Natural killer cell (primary cell): ENCODE measurements around the gene ZNF385C. TPM values are rescaled to one million over a fixed set of nuclear protein-coding genes. Genes with fewer than 3 reads are reported as not detected.

ENCODE experiments used
- ATAC-seq, 3 donors: fragments of 150-1000 bp in 2 of 3; fragments of 200-7000 bp in 1 of 3; cut with Tn5 transposase; 1 replicate in 1 of 3; 2 replicates in 2 of 3; pipeline ENCODE4 v1.10.0; 2021; ENCODE audit warnings: mild to moderate bottlenecking in 2 of 3, moderate library complexity in 2 of 3
- DNase-seq, 2 donors: peaks; one replicate each; pipeline versions ENCODE4 v3.0.0 to v3.0.0-alpha.2; 2013 to 2021; ENCODE audit warnings: mixed read lengths in 1 of 2
- H3K27ac ChIP-seq: one replicate; pipeline ENCODE4 v1.5.1; 2013; ENCODE audit warnings: mild to moderate bottlenecking, low read length
- H3K27me3 ChIP-seq: one replicate; pipeline ENCODE4 v1.6.1; 2013; ENCODE audit warnings: low read length; ENCODE audit not compliant: control insufficient read depth, insufficient read depth
- H3K36me3 ChIP-seq: one replicate; pipeline ENCODE4 v1.6.1; 2013; ENCODE audit warnings: low read length; ENCODE audit not compliant: control insufficient read depth, insufficient read depth
- H3K4me1 ChIP-seq: one replicate; pipeline ENCODE4 v1.6.1; 2013; ENCODE audit warnings: low read length; ENCODE audit not compliant: control insufficient read depth, insufficient read depth
- H3K4me3 ChIP-seq: one replicate; pipeline ENCODE4 v1.5.1; 2013; ENCODE audit warnings: low read length
- H3K9me3 ChIP-seq: one replicate; pipeline ENCODE4 v1.6.1; 2013; ENCODE audit warnings: low read length; ENCODE audit not compliant: control insufficient read depth, insufficient read depth
- H3K27ac Mint-ChIP-seq, 2 donors: one replicate each; pipeline ENCODE4 v1.8.0; 2022; ENCODE audit warnings: mild to moderate bottlenecking in 2 of 2, mixed read lengths in 2 of 2, moderate library complexity in 1 of 2
- H3K27me3 Mint-ChIP-seq, 2 donors: one replicate each; pipeline ENCODE4 v1.8.0; 2022; ENCODE audit warnings: low read depth in 2 of 2, mixed read lengths in 2 of 2
- H3K36me3 Mint-ChIP-seq: one replicate; pipeline ENCODE4 v1.8.0; 2022; ENCODE audit warnings: mixed read lengths
- H3K4me1 Mint-ChIP-seq, 2 donors: one replicate each; pipeline ENCODE4 v1.8.0; 2022; ENCODE audit warnings: mixed read lengths in 2 of 2
- H3K4me3 Mint-ChIP-seq: one replicate; pipeline ENCODE4 v1.8.0; 2022; ENCODE audit warnings: mild to moderate bottlenecking, moderate library complexity, mixed read lengths
- H3K9me3 Mint-ChIP-seq, 2 donors: one replicate each; pipeline ENCODE4 v1.8.0; 2022; ENCODE audit warnings: mixed read lengths in 2 of 2
- CTCF ChIP-seq: fragments of 200-600 bp; IDR thresholded peaks from one replicate; pipeline ENCODE4 v1.8.0; 2022; ENCODE audit warnings: antibody characterized with exemption
- WGBS: methylation state at CpG from one replicate; pipeline ENCODE4 v1.1.7; 2013; ENCODE audit warnings: missing lambda C conversion rate; ENCODE audit not compliant: insufficient coverage; 5-methylcytosine and 5-hydroxymethylcytosine counted together
- intact Hi-C: fragments of 100-400 bp; cut with micrococcal nuclease; formaldehyde crosslinking; loops from one replicate; pipeline ENCODE4 v1.14.2; 2022
- total RNA-seq, 4 donors: library from RNA; stranded (reverse); fragments of 120-200 nt in 1 of 4; gene quantifications; one replicate each; pipeline versions ENCODE4 v1.2.3 to v1.2.4, GENCODE V29; 2013 to 2022

The ZNF385C gene
- total RNA-seq, 3 donors from 2014 or later (not counting 1 experiment from before 2014, with no cell fraction given), result 0.28 TPM; not detected in 2

GRCh38 chr17:42079541-42079940 lies 18.7 kb downstream of the ZNF385C start:
- Histone ChIP-seq H3K36me3 (no peaks in the 10 kb centered on the region), H3K27me3 (no peaks in the 10 kb centered on the region), H3K9me3 (no peaks in the 10 kb centered on the region), H3K4me3 (no peak overlapping the region), H3K4me1 (no peaks in the 10 kb centered on the region), H3K27ac (no peak overlapping the region)
- WGBS, result 89% methylated on average over 2 of the region's 2 CpGs
- peaks cover 0 to 3% of the 10 kb centered on the region in 2 donors for H3K27me3 Mint-ChIP-seq
- no peak overlapping the region for H3K4me3 Mint-ChIP-seq
- ATAC-seq, result no peak
- no peaks in the 10 kb centered on the region for H3K36me3 Mint-ChIP-seq
- no peak overlapping the region for H3K27ac Mint-ChIP-seq
- TF ChIP-seq CTCF, result no peak
- no peaks in the 10 kb centered on the region for H3K4me1 Mint-ChIP-seq
- intact Hi-C loops, result no loop called here
- no peak for DNase-seq
- H3K9me3 Mint-ChIP-seq, result no peaks in the 10 kb centered on the region

- Histone ChIP-seq H3K4me3 (no peak overlapping the region), H3K27me3 (no peaks in the 10 kb centered on the region), H3K4me1 (no peaks in the 10 kb centered on the region), H3K36me3 (no peaks in the 10 kb centered on the region), H3K27ac (no peak overlapping the region), H3K9me3 (no peaks in the 10 kb centered on the region)
- Mint-ChIP-seq H3K9me3 (no peaks in the 10 kb centered on the region), H3K4me1 (no peaks in the 10 kb centered on the region), H3K4me3 (no peak overlapping the region), H3K36me3 (no peaks in the 10 kb centered on the region), H3K27ac (no peak overlapping the region), H3K27me3 (peaks cover 7 to 9% of the 10 kb centered on the region in 2 donors)
- no peak for TF ChIP-seq CTCF
- intact Hi-C loops, result no loop called here
- no peak for ATAC-seq
- WGBS, result 66% methylated on average over 7 of the region's 8 CpGs
- DNase-seq, result no peak
Observed at GRCh38 chr17:42078396-42079043, 19.8 kb downstream of the ZNF385C start.

- WGBS, result 92% methylated on average over 5 of the region's 5 CpGs
- DNase-seq, result no peak
- H3K4me1 ChIP-seq, result peaks cover 2% of the 10 kb centered on the region
- ATAC-seq, result no peak
- H3K4me3 Mint-ChIP-seq, result no peak overlapping the region
- peaks cover 0 to 3% of the 10 kb centered on the region in 2 donors for H3K4me1 Mint-ChIP-seq
- no peaks in the 10 kb centered on the region for H3K9me3 Mint-ChIP-seq
- no peak for TF ChIP-seq CTCF
- H3K4me3 ChIP-seq, result no peak overlapping the region
- no peaks in the 10 kb centered on the region for H3K9me3 ChIP-seq
- H3K27ac ChIP-seq, result no peak overlapping the region
- H3K36me3 Mint-ChIP-seq, result no peaks in the 10 kb centered on the region
- peaks cover 2% of the 10 kb centered on the region for H3K27me3 ChIP-seq
- intact Hi-C loops, result no loop called here
- H3K27me3 Mint-ChIP-seq, result peaks cover 7 to 15% of the 10 kb centered on the region in 2 donors
- no peaks in the 10 kb centered on the region for H3K36me3 ChIP-seq
- no peak overlapping the region for H3K27ac Mint-ChIP-seq
Observed at GRCh38 chr17:42077755-42078154, 20.5 kb downstream of the ZNF385C start.
